K562 (cell line): ENCODE results near the gene CDC20B. TPM values are rescaled to one million over a fixed set of nuclear protein-coding genes. Genes with fewer than 3 reads are reported as not detected.

Source experiments
- BMI1 ChIP-seq: fragments of 150-350 bp; IDR thresholded peaks from 2 replicates; pipeline ENCODE4 v1.6.1; 2014; ENCODE audit warnings: low read length
- CCAR2 ChIP-seq: fragments of 200-400 bp; formaldehyde crosslinking; IDR thresholded peaks from 2 replicates; pipeline ENCODE4 v1.6.1; 2017; ENCODE audit warnings: mild to moderate bottlenecking, low read depth, low read length
- DIDO1 ChIP-seq: fragments of 450-650 bp; IDR thresholded peaks from 2 replicates; pipeline ENCODE4 v1.6.1; 2016; ENCODE audit warnings: low read depth, missing biosample characterization, missing genetic modification characterization
- ELF2 ChIP-seq: fragments of 250-450 bp; sonication (Bioruptor Pico); IDR thresholded peaks from 2 replicates; pipeline ENCODE4 v1.5.0; 2021; ENCODE audit warnings: mild to moderate bottlenecking
- GATA2 ChIP-seq: sonication (generic); formaldehyde crosslinking; IDR thresholded peaks from 2 replicates; pipeline ENCODE4 v1.4.0; 2020; ENCODE audit warnings: mild to moderate bottlenecking, missing genetic modification reagents
- GTF2A2 ChIP-seq: IDR thresholded peaks from 2 replicates; pipeline ENCODE4 v1.6.1; 2016; ENCODE audit warnings: mild to moderate bottlenecking, missing genetic modification characterization, missing compliant biosample characterization
- PCBP2 ChIP-seq: fragments of 200-400 bp; formaldehyde crosslinking; IDR thresholded peaks from 2 replicates; pipeline ENCODE4 v1.6.1; 2018; ENCODE audit warnings: low read length, low read depth, mild to moderate bottlenecking, moderate library complexity; ENCODE audit not compliant: poor library complexity, severe bottlenecking
- PHB2 ChIP-seq: fragments of 450-650 bp; IDR thresholded peaks from 2 replicates; pipeline ENCODE4 v1.6.1; 2017; ENCODE audit warnings: low read depth
- POLR3G ChIP-seq: IDR thresholded peaks from 2 replicates; pipeline ENCODE4 v1.6.1; 2011; ENCODE audit not compliant: insufficient read length, insufficient replicate concordance; ENCODE audit errors: extremely low read depth
- U2AF1 ChIP-seq: fragments of 200-400 bp; formaldehyde crosslinking; optimal IDR thresholded peaks from 2 replicates; pipeline ENCODE3; 2017; ENCODE audit warnings: mild to moderate bottlenecking, low read depth, low read length, moderate library complexity
- ZNF239 ChIP-seq: fragments of 250-450 bp; sonication (Bioruptor Pico); IDR thresholded peaks from 2 replicates; pipeline ENCODE4 v1.4.0; 2020; ENCODE audit warnings: mild to moderate bottlenecking
- polyA plus RNA-seq, 8 experiments: library from polyadenylated mRNA; depleted of rRNA in 4 of 8; stranded (reverse) in 5 of 8; unstranded in 3 of 8; fragments of >200 nt; fragmentation: Nextera tagmentation in 2 of 8; fragmentation: Illumina TruSeq in 1 of 8; extraction: Ambion mirVana in 2 of 8; extraction: Trizol in 1 of 8; gene quantifications; 2 replicates each; pipeline versions ENCODE4 v1.2.1 to v1.2.3, GENCODE V29; 2011 to 2014; ENCODE audit warnings: inconsistent platforms in 1 of 8, missing spikeins in 1 of 8
- total RNA-seq, 7 experiments: library from RNA; depleted of rRNA in 6 of 7; stranded (reverse); fragments of >200 nt in 6 of 7; fragmentation: Illumina TruSeq in 2 of 7; extraction: Trizol in 2 of 7; gene quantifications; 2 replicates each; pipeline versions ENCODE4 v1.2.1 to v1.2.3, GENCODE V29; 2011 to 2021; ENCODE audit warnings: low replicate concordance in 1 of 7
- TF ChIP-seq, protein P1 (sequence below): fragments of 250-450 bp; sonication (Bioruptor Pico); IDR thresholded peaks from 2 replicates; pipeline ENCODE4 v1.8.0; 2021; ENCODE audit warnings: borderline replicate concordance, mild to moderate bottlenecking, moderate library complexity; ENCODE audit not compliant: poor library complexity, severe bottlenecking
- TF ChIP-seq, protein P2 (sequence below): fragments of 250-450 bp; sonication (Bioruptor Pico); IDR thresholded peaks from 2 replicates; pipeline ENCODE4 v1.4.0; 2020; ENCODE audit warnings: mild to moderate bottlenecking, moderate library complexity, borderline replicate concordance

The CDC20B gene
- total and polyA plus RNA-seq, 9 of the 15 experiments (the other 6 are each of a cell fraction or from before 2014, with no cell fraction given): 0.04 TPM; not detected in 8

DNA sequence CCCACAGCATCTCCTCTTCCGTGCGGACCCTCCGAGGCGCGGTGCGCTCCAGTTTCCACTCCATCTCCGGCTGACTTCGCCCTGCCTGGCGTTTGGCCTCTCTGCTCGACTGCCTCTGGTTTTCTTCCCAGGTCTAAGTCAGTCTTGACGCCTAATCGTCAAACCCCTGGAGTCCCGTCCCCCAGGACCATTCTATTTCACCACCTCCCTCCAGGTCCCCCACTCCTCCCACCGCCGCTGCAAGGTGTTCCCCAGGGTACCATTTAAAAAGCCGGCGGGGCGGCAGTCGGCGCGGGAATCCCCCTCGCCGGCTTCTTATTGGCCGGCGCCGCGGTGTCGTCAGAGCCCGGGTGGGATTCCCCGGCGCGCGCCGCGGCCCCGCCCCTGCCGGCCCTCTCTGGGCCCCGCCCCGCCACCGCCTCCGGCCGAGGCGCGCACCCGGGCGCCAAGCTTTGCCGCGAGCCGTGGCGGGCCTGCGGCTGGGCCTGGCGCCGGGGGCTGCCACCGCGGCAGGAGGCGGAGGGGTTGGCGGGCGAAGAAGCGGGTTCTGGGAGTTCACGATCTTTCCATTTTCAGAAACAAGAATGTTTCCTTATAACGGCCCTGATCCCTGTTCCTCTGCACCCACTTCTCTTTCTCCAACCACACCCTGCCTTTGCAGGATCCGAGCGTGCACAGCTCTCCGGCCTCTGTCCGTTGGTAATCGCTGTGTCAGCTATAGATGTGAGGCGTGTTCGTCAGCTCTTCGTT lies at the start of gene CDC20B (continued):
- no peak for TF ChIP-seq PCBP2
- TF ChIP-seq PHB2: no peak
- TF ChIP-seq GTF2A2 (tag): no peak
- no peak for TF ChIP-seq CCAR2
- TF ChIP-seq DIDO1 (tag): no peak
- no peak for TF ChIP-seq ELF2 (CRISPR knock-in tag)
- no peak for TF ChIP-seq BMI1
- TF ChIP-seq ZNF239 (CRISPR knock-in tag): no peak
- TF ChIP-seq, protein P1, sequence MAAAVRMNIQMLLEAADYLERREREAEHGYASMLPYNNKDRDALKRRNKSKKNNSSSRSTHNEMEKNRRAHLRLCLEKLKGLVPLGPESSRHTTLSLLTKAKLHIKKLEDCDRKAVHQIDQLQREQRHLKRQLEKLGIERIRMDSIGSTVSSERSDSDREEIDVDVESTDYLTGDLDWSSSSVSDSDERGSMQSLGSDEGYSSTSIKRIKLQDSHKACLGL (CRISPR knock-in tag): no peak
- TF ChIP-seq U2AF1: no peak
- no peak for TF ChIP-seq POLR3G
- TF ChIP-seq, protein P2, sequence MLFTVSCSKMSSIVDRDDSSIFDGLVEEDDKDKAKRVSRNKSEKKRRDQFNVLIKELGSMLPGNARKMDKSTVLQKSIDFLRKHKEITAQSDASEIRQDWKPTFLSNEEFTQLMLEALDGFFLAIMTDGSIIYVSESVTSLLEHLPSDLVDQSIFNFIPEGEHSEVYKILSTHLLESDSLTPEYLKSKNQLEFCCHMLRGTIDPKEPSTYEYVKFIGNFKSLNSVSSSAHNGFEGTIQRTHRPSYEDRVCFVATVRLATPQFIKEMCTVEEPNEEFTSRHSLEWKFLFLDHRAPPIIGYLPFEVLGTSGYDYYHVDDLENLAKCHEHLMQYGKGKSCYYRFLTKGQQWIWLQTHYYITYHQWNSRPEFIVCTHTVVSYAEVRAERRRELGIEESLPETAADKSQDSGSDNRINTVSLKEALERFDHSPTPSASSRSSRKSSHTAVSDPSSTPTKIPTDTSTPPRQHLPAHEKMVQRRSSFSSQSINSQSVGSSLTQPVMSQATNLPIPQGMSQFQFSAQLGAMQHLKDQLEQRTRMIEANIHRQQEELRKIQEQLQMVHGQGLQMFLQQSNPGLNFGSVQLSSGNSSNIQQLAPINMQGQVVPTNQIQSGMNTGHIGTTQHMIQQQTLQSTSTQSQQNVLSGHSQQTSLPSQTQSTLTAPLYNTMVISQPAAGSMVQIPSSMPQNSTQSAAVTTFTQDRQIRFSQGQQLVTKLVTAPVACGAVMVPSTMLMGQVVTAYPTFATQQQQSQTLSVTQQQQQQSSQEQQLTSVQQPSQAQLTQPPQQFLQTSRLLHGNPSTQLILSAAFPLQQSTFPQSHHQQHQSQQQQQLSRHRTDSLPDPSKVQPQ: no peak
- TF ChIP-seq GATA2: no peak
